Keratinocyte (primary cell): ENCODE measurements around the gene PCNX4. TPM values are rescaled to one million over a fixed set of nuclear protein-coding genes. Genes with fewer than 3 reads are reported as not detected.

Experiments
- DNase-seq: peaks from one replicate; pipeline ENCODE4 v3.0.0-alpha.2; 2011; ENCODE audit warnings: low read depth, missing footprints, low spot score
- FAIRE-seq: peaks from 2 replicates; lab custom pipeline; 2011; peaks lifted over from hg19 to GRCh38; lab: Jason Lieb, UNC
- H2AFZ ChIP-seq: 2 replicates; pipeline ENCODE4 v1.6.0; 2012; ENCODE audit warnings: low read length, control low read depth, inconsistent platforms; ENCODE audit not compliant: control insufficient read depth
- H3K27ac ChIP-seq: 2 replicates; pipeline ENCODE4 v1.5.1; 2011; ENCODE audit warnings: low read length; ENCODE audit not compliant: control insufficient read depth, insufficient read depth
- H3K27me3 ChIP-seq: 3 replicates; pipeline ENCODE4 v1.6.0; 2011; ENCODE audit warnings: low read length; ENCODE audit not compliant: control insufficient read depth, insufficient read depth; ENCODE audit errors: extremely low read depth
- H3K36me3 ChIP-seq, 2 experiments: 2 replicates in 1 of 2; 3 replicates in 1 of 2; pipeline ENCODE4 v1.5.1; 2011; ENCODE audit warnings: low read length in 2 of 2, mild to moderate bottlenecking in 1 of 2; ENCODE audit not compliant: control insufficient read depth in 2 of 2, insufficient read depth in 2 of 2; ENCODE audit errors: extremely low read depth in 1 of 2
- H3K4me1 ChIP-seq: 3 replicates; pipeline ENCODE4 v1.5.1; 2011; ENCODE audit warnings: low read length; ENCODE audit not compliant: control insufficient read depth, insufficient read depth; ENCODE audit errors: extremely low read depth
- H3K4me2 ChIP-seq: 3 replicates; pipeline ENCODE4 v1.6.0; 2011; ENCODE audit warnings: low read depth, low read length; ENCODE audit not compliant: control insufficient read depth, insufficient read depth; ENCODE audit errors: extremely low read depth
- H3K4me3 ChIP-seq, 3 experiments: fragments of 200-600 bp in 1 of 3; sonication (generic) in 1 of 3; 2 replicates in 2 of 3; 3 replicates in 1 of 3; pipeline ENCODE4 v1.5.1; 2011 to 2016; ENCODE audit warnings: low read length in 3 of 3, mild to moderate bottlenecking in 3 of 3, control low read depth in 2 of 3, inconsistent platforms in 1 of 3, low read depth in 1 of 3, mixed read lengths in 1 of 3, mixed run types in 1 of 3, moderate library complexity in 1 of 3; ENCODE audit not compliant: control insufficient read depth in 2 of 3, insufficient read depth in 2 of 3; ENCODE audit errors: extremely low read depth in 1 of 3
- H3K79me2 ChIP-seq: 2 replicates; pipeline ENCODE4 v1.6.0; 2012; ENCODE audit warnings: low read length; ENCODE audit not compliant: control insufficient read depth, insufficient read depth
- H3K9ac ChIP-seq: 3 replicates; pipeline ENCODE4 v1.6.0; 2011; ENCODE audit warnings: low read length; ENCODE audit not compliant: control insufficient read depth, insufficient read depth; ENCODE audit errors: extremely low read depth
- H3K9me1 ChIP-seq: 3 replicates; pipeline ENCODE4 v1.6.0; 2011; ENCODE audit warnings: low read length; ENCODE audit not compliant: control insufficient read depth, insufficient read depth; ENCODE audit errors: extremely low read depth
- H3K9me3 ChIP-seq: 2 replicates; pipeline ENCODE4 v1.5.1; 2012; ENCODE audit warnings: low read depth, low read length; ENCODE audit not compliant: control insufficient read depth
- H4K20me1 ChIP-seq: 3 replicates; pipeline ENCODE4 v1.6.0; 2011; ENCODE audit warnings: low read length; ENCODE audit not compliant: control insufficient read depth, insufficient read depth; ENCODE audit errors: extremely low read depth
- EZH2 ChIP-seq: IDR thresholded peaks from one replicate; pipeline ENCODE4 v1.6.1; 2012; ENCODE audit warnings: inconsistent platforms, mild to moderate bottlenecking, low read length, moderate library complexity
- dilution Hi-C: fragments of 300-500 bp; cut with MboI; formaldehyde crosslinking; loops from one replicate; pipeline ENCODE4 v1.7.0; 2020; ENCODE audit warnings: low sequenced_read_pairs; ENCODE audit not compliant: extremely low pct_ligation_motif_present
- polyA plus RNA-seq, 5 experiments: library from polyadenylated mRNA; depleted of rRNA in 3 of 5; stranded (reverse) in 3 of 5; stranded (forward) in 1 of 5; unstranded in 1 of 5; fragments of >200 nt; gene quantifications; 1 replicate in 1 of 5; 2 replicates in 3 of 5; 3 replicates in 1 of 5; pipeline versions ENCODE4 v1.2.1 to v1.2.3, GENCODE V29; 2011 to 2012; ENCODE audit warnings: missing spikeins in 2 of 5, low read depth in 1 of 5, low replicate concordance in 1 of 5
- TF ChIP-seq, protein P1 (sequence below), 3 experiments: IDR thresholded peaks in 1 of 3; conservative IDR thresholded peaks in 1 of 3; optimal IDR thresholded peaks in 1 of 3; 2 replicates in 2 of 3; 3 replicates in 1 of 3; pipeline versions ENCODE3 to v1.5.1; 2011; ENCODE audit warnings: low read length in 3 of 3, mild to moderate bottlenecking in 3 of 3, moderate library complexity in 2 of 3, control low read depth in 1 of 3, inconsistent platforms in 1 of 3; ENCODE audit not compliant: insufficient read depth in 2 of 3; ENCODE audit errors: extremely low read depth in 1 of 3

PCNX4 gene
- polyA plus RNA-seq, 1 donor (not counting 4 experiments of a cell fraction or from before 2014, with no cell fraction given), result 49.8 TPM

GRCh38 chr14:60214003-60214402 is 122.3 kb downstream of the PCNX4 start:
- dilution Hi-C loops, result no loop called here
- no peak overlapping the region for H3K9ac ChIP-seq
- no peak overlapping the region for H3K4me3 ChIP-seq
- H3K27ac ChIP-seq, result no peak overlapping the region
- H3K9me1 ChIP-seq, result no peaks in the 10 kb centered on the region
- H3K27me3 ChIP-seq, result peaks cover 10% of the 10 kb centered on the region
- TF ChIP-seq EZH2, result no peak
- TF ChIP-seq, protein P1, sequence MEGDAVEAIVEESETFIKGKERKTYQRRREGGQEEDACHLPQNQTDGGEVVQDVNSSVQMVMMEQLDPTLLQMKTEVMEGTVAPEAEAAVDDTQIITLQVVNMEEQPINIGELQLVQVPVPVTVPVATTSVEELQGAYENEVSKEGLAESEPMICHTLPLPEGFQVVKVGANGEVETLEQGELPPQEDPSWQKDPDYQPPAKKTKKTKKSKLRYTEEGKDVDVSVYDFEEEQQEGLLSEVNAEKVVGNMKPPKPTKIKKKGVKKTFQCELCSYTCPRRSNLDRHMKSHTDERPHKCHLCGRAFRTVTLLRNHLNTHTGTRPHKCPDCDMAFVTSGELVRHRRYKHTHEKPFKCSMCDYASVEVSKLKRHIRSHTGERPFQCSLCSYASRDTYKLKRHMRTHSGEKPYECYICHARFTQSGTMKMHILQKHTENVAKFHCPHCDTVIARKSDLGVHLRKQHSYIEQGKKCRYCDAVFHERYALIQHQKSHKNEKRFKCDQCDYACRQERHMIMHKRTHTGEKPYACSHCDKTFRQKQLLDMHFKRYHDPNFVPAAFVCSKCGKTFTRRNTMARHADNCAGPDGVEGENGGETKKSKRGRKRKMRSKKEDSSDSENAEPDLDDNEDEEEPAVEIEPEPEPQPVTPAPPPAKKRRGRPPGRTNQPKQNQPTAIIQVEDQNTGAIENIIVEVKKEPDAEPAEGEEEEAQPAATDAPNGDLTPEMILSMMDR (optimal IDR thresholded peaks at IDR 0.05 in 1 of 3, IDR thresholded peaks at IDR 0.05 in 1 of 3, conservative IDR thresholded peaks at IDR 0.05 in 1 of 3; ENCODE audit: extremely low read depth in 1 of 3, insufficient read depth in 2 of 3, low read length in 3 of 3), result no peak
- H2AFZ ChIP-seq, result no peak overlapping the region
- no peaks in the 10 kb centered on the region for H3K9me3 ChIP-seq
- DNase-seq, result no peak
- no peaks in the 10 kb centered on the region for H3K36me3 ChIP-seq
- no peak for FAIRE-seq
- no peaks in the 10 kb centered on the region for H3K79me2 ChIP-seq
- H3K4me2 ChIP-seq, result no peak overlapping the region
- no peaks in the 10 kb centered on the region for H3K4me1 ChIP-seq
- H4K20me1 ChIP-seq, result no peaks in the 10 kb centered on the region

GRCh38 chr14:60214415-60215126 is 122.8 kb downstream of the PCNX4 start:
- H3K9me3 ChIP-seq, result no peaks in the 10 kb centered on the region
- no peak for FAIRE-seq
- no peak overlapping the region for H3K4me2 ChIP-seq
- H2AFZ ChIP-seq, result no peak overlapping the region
- no peaks in the 10 kb centered on the region for H4K20me1 ChIP-seq
- H3K4me1 ChIP-seq, result no peaks in the 10 kb centered on the region
- no peak for DNase-seq
- no peaks in the 10 kb centered on the region for H3K36me3 ChIP-seq
- H3K4me3 ChIP-seq, result no peak overlapping the region
- no peak for TF ChIP-seq EZH2
- TF ChIP-seq, protein P1 (optimal IDR thresholded peaks at IDR 0.05 in 1 of 3, IDR thresholded peaks at IDR 0.05 in 1 of 3, conservative IDR thresholded peaks at IDR 0.05 in 1 of 3; ENCODE audit: extremely low read depth in 1 of 3, insufficient read depth in 2 of 3, low read length in 3 of 3), result no peak
- no peak overlapping the region for H3K9ac ChIP-seq
- no peaks in the 10 kb centered on the region for H3K9me1 ChIP-seq
- dilution Hi-C loops, result no loop called here
- H3K79me2 ChIP-seq, result no peaks in the 10 kb centered on the region
- H3K27ac ChIP-seq, result no peak overlapping the region
- peaks cover 7% of the 10 kb centered on the region for H3K27me3 ChIP-seq
